ENCODE measurements around the gene KCNE3. TPM values are rescaled to one million over a fixed set of nuclear protein-coding genes. Genes with fewer than 3 reads are reported as not detected.

Gene KCNE3
- total RNA-seq, 4 donors from 2014 or later, result 13.7 to 44.4 (median 21.0) TPM

DNA sequence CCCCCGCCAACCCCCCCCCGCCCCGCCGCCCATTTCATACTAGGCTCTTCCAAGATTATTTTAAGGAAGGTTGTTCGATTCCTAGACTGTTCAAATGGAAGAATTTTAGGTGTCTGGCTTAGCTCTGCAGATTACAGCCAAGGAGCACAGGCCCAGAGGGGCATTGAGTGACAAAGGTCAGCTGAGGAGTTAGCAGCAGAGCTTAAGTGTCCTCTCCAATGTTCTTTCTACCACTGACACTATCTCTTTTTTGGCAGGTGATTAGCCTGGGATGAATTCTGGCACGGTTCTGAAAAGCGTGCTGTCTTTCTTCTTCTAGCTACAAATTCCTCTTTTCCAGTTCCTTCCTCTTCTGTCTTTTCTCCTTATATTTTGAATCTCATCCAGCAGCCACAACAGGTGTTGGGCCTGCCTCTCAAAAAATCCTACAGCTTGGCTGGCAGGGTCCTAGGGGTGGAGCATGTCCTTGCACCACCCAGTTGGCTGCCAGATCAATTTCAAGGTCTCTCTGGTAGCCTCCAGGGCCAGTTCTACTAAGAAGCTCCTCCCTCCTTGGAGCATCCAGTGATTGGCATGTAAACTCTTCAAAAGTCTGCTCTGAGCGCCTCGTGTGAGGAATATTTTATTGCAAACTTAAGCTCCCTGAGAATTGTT lies 23.0 kb downstream of the KCNE3 start:
- TF ChIP-seq, protein P1, sequence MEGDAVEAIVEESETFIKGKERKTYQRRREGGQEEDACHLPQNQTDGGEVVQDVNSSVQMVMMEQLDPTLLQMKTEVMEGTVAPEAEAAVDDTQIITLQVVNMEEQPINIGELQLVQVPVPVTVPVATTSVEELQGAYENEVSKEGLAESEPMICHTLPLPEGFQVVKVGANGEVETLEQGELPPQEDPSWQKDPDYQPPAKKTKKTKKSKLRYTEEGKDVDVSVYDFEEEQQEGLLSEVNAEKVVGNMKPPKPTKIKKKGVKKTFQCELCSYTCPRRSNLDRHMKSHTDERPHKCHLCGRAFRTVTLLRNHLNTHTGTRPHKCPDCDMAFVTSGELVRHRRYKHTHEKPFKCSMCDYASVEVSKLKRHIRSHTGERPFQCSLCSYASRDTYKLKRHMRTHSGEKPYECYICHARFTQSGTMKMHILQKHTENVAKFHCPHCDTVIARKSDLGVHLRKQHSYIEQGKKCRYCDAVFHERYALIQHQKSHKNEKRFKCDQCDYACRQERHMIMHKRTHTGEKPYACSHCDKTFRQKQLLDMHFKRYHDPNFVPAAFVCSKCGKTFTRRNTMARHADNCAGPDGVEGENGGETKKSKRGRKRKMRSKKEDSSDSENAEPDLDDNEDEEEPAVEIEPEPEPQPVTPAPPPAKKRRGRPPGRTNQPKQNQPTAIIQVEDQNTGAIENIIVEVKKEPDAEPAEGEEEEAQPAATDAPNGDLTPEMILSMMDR (IDR thresholded peaks at IDR 0.05; ENCODE audit: low read depth), result no peak

DNA sequence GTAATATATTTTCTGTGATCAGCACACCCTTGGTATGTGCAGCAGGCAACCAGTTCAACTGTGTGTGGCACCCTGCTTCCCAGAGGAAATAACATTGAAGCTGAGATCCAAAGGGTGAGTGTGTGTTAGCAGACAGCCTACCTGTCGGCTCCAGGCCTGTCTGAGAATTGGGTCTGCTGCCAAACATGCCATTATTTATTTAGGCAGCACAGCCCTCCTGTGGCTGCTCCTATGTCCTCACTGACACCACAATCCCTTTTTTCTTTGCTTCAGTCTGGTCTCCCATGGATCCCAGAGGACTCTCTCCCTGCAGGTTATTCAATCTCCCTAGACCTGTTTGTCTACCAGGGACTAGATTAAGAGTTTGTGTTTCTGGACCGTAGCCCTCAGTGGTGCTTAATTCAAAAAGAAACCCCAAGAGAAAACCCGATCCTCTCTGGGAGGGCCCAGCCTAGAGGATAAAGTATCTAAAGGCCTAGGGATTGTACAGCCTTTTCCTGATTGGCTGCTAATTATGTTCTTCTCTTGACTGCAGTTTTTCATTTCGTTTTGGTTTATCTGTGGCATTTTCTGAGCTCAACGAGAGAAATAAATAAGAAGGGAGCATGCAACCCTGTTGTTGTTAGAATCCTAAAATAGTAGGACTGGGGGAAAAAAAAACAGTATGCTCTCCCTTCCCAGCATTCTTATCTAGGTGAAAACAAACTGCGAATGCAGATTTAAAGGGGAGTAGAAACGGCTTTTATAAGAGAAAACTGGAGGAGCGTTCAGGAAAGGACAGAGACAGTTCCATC lies 24.1 kb downstream of the KCNE3 start:
- TF ChIP-seq, protein P1 (IDR thresholded peaks at IDR 0.05; ENCODE audit: low read depth), result no peak

DNA sequence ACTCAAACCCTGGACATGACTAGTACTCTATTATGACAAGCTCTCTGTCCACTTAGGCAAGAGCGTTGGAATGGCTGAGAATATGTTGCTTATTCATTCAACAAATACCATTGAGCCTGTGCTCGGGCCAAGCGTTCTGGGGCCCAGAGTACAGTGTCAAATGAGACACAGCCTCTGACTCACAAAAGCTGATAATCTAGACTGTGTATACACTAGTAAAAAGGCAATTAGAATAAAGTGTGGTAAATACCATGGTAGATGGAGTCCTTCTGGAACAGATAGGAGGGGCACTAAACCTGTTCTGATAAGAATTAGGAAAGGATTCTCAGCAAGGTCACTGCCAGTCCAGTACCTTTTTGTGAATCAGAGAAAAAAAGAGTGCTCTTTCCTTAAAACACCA lies 24.7 kb downstream of the KCNE3 start:
- TF ChIP-seq, protein P1 (IDR thresholded peaks at IDR 0.05; ENCODE audit: low read depth), result no peak

DNA sequence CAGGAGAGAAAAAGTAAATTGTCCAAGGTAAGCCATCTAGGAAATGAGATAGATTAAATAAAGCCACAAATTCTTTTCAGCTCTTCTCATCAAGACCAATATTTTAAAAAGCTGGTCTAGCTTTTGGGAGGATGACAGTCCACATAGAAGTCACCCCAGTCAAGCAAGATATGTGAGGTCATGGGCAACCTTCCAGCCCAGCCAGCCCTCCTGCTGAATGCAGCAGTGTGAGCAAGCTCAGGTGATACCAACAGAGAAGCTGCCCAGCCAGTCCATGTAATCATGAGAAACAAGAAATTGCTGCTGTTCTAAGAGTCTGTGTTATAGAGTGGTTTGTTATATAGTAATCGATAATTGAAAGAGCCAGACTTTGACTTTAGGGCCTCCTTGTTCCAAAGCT lies 28.7 kb downstream of the KCNE3 start:
- TF ChIP-seq, protein P1 (IDR thresholded peaks at IDR 0.05; ENCODE audit: low read depth), result no peak

DNA sequence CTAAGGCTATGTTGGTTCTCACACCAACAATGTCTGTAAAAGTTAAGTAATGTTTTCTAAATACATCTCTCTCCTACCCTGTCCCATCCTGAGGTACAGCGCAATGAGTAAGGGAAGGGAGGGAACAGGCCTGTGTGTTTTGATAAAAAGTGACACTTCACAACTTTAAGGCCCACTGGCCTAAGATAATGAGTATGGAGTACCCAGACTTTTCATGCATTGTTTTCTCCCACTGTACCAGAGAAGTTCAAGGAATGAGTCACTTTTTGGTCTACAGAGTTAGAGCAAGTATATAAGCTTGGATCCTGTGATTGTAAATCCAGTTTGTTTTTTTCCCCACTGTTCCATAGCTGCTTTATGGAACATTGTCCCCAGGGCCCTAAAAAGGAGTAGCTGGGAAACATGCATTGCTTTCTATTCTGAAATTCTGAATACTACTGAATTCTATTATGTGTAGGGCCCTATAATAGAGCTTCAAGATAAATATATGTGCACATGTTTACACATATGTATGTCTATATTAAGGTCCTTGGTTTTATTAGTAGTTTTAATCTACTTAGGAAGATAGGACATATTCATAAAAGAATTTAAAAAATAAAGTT lies 29.8 kb downstream of the KCNE3 start:
- TF ChIP-seq, protein P1 (IDR thresholded peaks at IDR 0.05; ENCODE audit: low read depth), result no peak

DNA sequence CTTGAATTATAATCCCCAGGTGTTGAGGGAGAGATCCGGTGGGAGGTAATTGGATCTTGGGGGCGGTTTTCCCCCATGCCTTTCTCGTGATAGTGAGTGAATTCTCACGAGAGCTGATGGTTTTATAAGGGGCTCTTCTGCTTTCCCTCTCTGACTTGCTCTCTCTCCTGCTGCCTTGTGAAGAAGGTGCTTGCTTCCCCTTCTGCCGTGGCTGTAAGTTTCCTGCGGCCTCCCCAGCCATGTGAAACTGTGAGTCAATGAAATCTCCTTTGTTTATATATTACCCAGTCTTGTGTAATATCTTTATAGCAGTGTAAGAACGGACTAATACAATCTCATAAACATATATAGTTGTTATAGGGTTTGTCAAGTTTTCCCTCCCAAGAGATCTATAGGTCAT lies 32.8 kb downstream of the KCNE3 start:
- TF ChIP-seq, protein P1 (IDR thresholded peaks at IDR 0.05; ENCODE audit: low read depth), result no peak

DNA sequence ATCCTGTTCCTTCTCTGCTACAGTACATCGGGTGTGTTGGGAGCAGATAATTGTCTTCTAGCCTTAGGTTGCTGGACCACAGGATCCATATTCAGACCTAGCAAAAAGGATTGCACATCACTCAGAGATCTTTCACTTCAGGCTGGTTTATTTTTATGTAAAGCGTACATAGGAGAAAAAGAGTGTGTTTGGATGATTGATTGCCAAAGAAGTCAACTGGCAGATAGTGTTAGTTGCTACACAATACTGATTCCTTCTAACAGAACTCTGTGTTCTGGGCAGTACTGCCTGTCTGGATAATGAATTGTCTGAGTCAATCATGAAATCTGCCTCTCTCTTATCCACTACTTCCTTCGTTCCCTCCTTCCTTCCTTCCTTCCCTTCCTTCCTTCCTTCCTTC lies 38.1 kb downstream of the KCNE3 start:
- TF ChIP-seq, protein P1 (IDR thresholded peaks at IDR 0.05; ENCODE audit: low read depth), result no peak

All from subcutaneous adipose tissue (tissue), 4 donors.